PC-3 (cell line): ENCODE results near the gene CORO1C.

Experiments used
- EZH2 ChIP-seq: fragments of 300-600 bp; sonication (generic); IDR thresholded peaks from one replicate; pipeline ENCODE4 v1.6.1; 2017; ENCODE audit warnings: antibody characterized with exemption, mild to moderate bottlenecking, low read length; ENCODE audit not compliant: unreplicated experiment
- TF ChIP-seq, protein P1 (sequence below): fragments of 300-600 bp; sonication (generic); conservative IDR thresholded peaks from 2 replicates; pipeline ENCODE4 v1.5.1; 2017; ENCODE audit warnings: antibody characterized with exemption, low read depth, mild to moderate bottlenecking, low read length

DNA sequence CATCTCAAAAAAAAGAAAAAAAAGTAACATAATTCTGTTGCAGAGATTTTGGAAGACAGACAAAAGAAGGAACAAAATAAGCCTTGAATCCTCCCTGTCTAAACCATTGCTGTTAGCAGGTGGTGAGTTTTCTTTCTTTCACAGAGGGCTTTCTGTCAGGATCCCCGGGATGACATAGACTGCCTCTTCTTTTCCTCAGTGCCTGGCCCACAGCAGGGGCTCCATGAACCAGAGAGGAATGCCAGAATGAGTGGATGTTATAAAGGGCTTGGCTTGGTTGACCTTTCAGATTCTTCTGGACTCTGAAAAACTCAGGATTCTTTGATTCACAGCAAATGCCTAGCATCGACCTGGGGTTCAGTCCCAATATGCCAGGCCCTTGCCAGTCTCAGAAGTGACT, 45.8 kb upstream of the CORO1C start:
- TF ChIP-seq EZH2: no peak
- TF ChIP-seq, protein P1, sequence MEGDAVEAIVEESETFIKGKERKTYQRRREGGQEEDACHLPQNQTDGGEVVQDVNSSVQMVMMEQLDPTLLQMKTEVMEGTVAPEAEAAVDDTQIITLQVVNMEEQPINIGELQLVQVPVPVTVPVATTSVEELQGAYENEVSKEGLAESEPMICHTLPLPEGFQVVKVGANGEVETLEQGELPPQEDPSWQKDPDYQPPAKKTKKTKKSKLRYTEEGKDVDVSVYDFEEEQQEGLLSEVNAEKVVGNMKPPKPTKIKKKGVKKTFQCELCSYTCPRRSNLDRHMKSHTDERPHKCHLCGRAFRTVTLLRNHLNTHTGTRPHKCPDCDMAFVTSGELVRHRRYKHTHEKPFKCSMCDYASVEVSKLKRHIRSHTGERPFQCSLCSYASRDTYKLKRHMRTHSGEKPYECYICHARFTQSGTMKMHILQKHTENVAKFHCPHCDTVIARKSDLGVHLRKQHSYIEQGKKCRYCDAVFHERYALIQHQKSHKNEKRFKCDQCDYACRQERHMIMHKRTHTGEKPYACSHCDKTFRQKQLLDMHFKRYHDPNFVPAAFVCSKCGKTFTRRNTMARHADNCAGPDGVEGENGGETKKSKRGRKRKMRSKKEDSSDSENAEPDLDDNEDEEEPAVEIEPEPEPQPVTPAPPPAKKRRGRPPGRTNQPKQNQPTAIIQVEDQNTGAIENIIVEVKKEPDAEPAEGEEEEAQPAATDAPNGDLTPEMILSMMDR: no peak
